COR-L47 (cell line): Measurements from ENCODE around the gene IL21.
"Not testable (repeated sequence)": the region's sequence is repeated elsewhere in the genome, so short reads cannot be mapped to it uniquely, and the experiment has no call there.

ENCODE experiments used
- DNase-seq: peaks from one replicate; lab custom pipeline; 2025; lab: John Stamatoyannopoulos, UW

IL21 gene

GRCh38 chr4:122621016-122621507, at the start of gene IL21:
Gene IL21 (minus strand): TSS chr4:122621066. CDS start chr4:122621011, 55 bp downstream.
- DNase-seq: no peak

GRCh38 chr4:122669911-122670738, 49.3 kb upstream of the IL21 start:
- DNase-seq: no peak

- no peak for DNase-seq
Observed at GRCh38 chr4:122668241-122668640, 47.4 kb upstream of the IL21 start.

GRCh38 chr4:122666527-122667245, 45.8 kb upstream of the IL21 start:
- no peak for DNase-seq

GRCh38 chr4:122665161-122665929, 44.5 kb upstream of the IL21 start:
- no peak for DNase-seq

GRCh38 chr4:122663814-122664610, 43.1 kb upstream of the IL21 start:
- no peak for DNase-seq

GRCh38 chr4:122663291-122663690, 42.4 kb upstream of the IL21 start:
- DNase-seq: no peak

GRCh38 chr4:122662701-122663100, 41.8 kb upstream of the IL21 start:
- no peak for DNase-seq

GRCh38 chr4:122661176-122662160, 40.6 kb upstream of the IL21 start:
- no peak for DNase-seq

GRCh38 chr4:122658818-122659295, 38.0 kb upstream of the IL21 start:
- no peak for DNase-seq

- DNase-seq: no peak
Observed at GRCh38 chr4:122658377-122658776, 37.5 kb upstream of the IL21 start.

GRCh38 chr4:122657553-122657952, 36.7 kb upstream of the IL21 start:
- DNase-seq: no peak

- not testable (repeated sequence) for DNase-seq
Observed at GRCh38 chr4:122656583-122656982, 35.7 kb upstream of the IL21 start.

GRCh38 chr4:122652379-122652778, 31.5 kb upstream of the IL21 start:
- no peak for DNase-seq

- DNase-seq: no peak
Observed at GRCh38 chr4:122650148-122650547, 29.3 kb upstream of the IL21 start.

GRCh38 chr4:122647656-122648055, 26.8 kb upstream of the IL21 start:
- DNase-seq: no peak

GRCh38 chr4:122643257-122643656, 22.4 kb upstream of the IL21 start:
- no peak for DNase-seq

- no peak for DNase-seq
Observed at GRCh38 chr4:122639181-122639580, 18.3 kb upstream of the IL21 start.

GRCh38 chr4:122636697-122637096, 15.8 kb upstream of the IL21 start:
- no peak for DNase-seq

- no peak for DNase-seq
Observed at GRCh38 chr4:122635205-122635604, 14.3 kb upstream of the IL21 start.
